ENCODE measurements around the gene ZBTB44.

- TF ChIP-seq CTCF (IDR thresholded peaks at IDR 0.05) (no peak), POLR2A (IDR thresholded peaks at IDR 0.05) (no peak)
These were observed 5.8 kb downstream of the ZBTB44 start for GRCh38 chr11:130308886-130309285.

All from esophagus squamous epithelium (tissue), 4 donors.